HG03039 (cell line): ENCODE measurements around the gene RHBDD1.

ENCODE experiments used
- ATAC-seq: cut with Tn5 transposase; IDR thresholded peaks from one replicate; pipeline ENCODE4 v1.9.1; 2021; ENCODE audit warnings: mild to moderate bottlenecking, moderate library complexity; ENCODE audit not compliant: unreplicated experiment

RHBDD1 gene

GRCh38 chr2:226883296-226883795 lies 47.5 kb downstream of the RHBDD1 start:
- no peak for ATAC-seq

- no peak for ATAC-seq
Observed at GRCh38 chr2:226884166-226884565, 48.3 kb downstream of the RHBDD1 start.

- no peak for ATAC-seq
Observed at GRCh38 chr2:226885769-226886435, 50.0 kb downstream of the RHBDD1 start.

- no peak for ATAC-seq
Observed at GRCh38 chr2:226887940-226888339, 52.1 kb downstream of the RHBDD1 start.

GRCh38 chr2:226888378-226888965 lies 52.6 kb downstream of the RHBDD1 start:
- ATAC-seq = no peak

GRCh38 chr2:226888971-226889370 lies 53.1 kb downstream of the RHBDD1 start:
- ATAC-seq = no peak

GRCh38 chr2:226890286-226890685 lies 54.4 kb downstream of the RHBDD1 start:
- ATAC-seq = no peak

GRCh38 chr2:226891780-226892590 lies 56.1 kb downstream of the RHBDD1 start:
- no peak for ATAC-seq

- ATAC-seq = no peak
Observed at GRCh38 chr2:226892729-226893128, 56.9 kb downstream of the RHBDD1 start.

- no peak for ATAC-seq
Observed at GRCh38 chr2:226893216-226893615, 57.4 kb downstream of the RHBDD1 start.

- ATAC-seq = no peak
Observed at GRCh38 chr2:226894752-226895151, 58.9 kb downstream of the RHBDD1 start.

GRCh38 chr2:226895579-226895978 lies 59.7 kb downstream of the RHBDD1 start:
- ATAC-seq = no peak

GRCh38 chr2:226898121-226898520 lies 62.3 kb downstream of the RHBDD1 start:
- ATAC-seq = no peak

- ATAC-seq = no peak
Observed at GRCh38 chr2:226898897-226899296, 63.0 kb downstream of the RHBDD1 start.

- no peak for ATAC-seq
Observed at GRCh38 chr2:226902041-226902966, 66.5 kb downstream of the RHBDD1 start.

- ATAC-seq = no peak
Observed at GRCh38 chr2:226903179-226903578, 67.3 kb downstream of the RHBDD1 start.

GRCh38 chr2:226904592-226904991 lies 68.7 kb downstream of the RHBDD1 start:
- peak; percentile 56 for ATAC-seq

GRCh38 chr2:226905718-226906117 lies 69.9 kb downstream of the RHBDD1 start:
- ATAC-seq = peak; percentile 10

GRCh38 chr2:226906163-226906693 lies 70.4 kb downstream of the RHBDD1 start:
- peak; percentile 72 for ATAC-seq

- ATAC-seq = no peak
Observed at GRCh38 chr2:226909126-226909525, 73.3 kb downstream of the RHBDD1 start.
